Osteocyte (in vitro differentiated cells): ENCODE data around the gene DPYD. TPM values are rescaled to one million over a fixed set of nuclear protein-coding genes. Genes with fewer than 3 reads are reported as not detected.

Experiments used
- DNase-seq: peaks from one replicate; pipeline ENCODE4 v3.0.0; 2021; ENCODE audit warnings: mixed read lengths; ENCODE audit not compliant: unreplicated experiment; ENCODE audit errors: extremely low spot score
- H3K27ac Mint-ChIP-seq: one replicate; pipeline ENCODE4 v1.8.0; 2021; ENCODE audit warnings: mild to moderate bottlenecking, mixed read lengths; ENCODE audit not compliant: unreplicated experiment
- H3K27me3 Mint-ChIP-seq: one replicate; pipeline ENCODE4 v1.8.0; 2021; ENCODE audit warnings: mixed read lengths; ENCODE audit not compliant: unreplicated experiment
- H3K36me3 Mint-ChIP-seq: one replicate; pipeline ENCODE4 v1.8.0; 2021; ENCODE audit warnings: mixed read lengths; ENCODE audit not compliant: unreplicated experiment
- H3K4me1 Mint-ChIP-seq: one replicate; pipeline ENCODE4 v1.8.0; 2021; ENCODE audit warnings: mixed read lengths; ENCODE audit not compliant: unreplicated experiment
- H3K4me3 Mint-ChIP-seq: one replicate; pipeline ENCODE4 v1.8.0; 2021; ENCODE audit warnings: mild to moderate bottlenecking, moderate library complexity, mixed read lengths; ENCODE audit not compliant: unreplicated experiment
- H3K9me3 Mint-ChIP-seq: one replicate; pipeline ENCODE4 v1.8.0; 2021; ENCODE audit warnings: mixed read lengths; ENCODE audit not compliant: unreplicated experiment
- total RNA-seq: library from RNA; stranded (reverse); gene quantifications from 2 replicates; pipeline ENCODE4 v1.2.1, GENCODE V29; 2021
- TF ChIP-seq, protein P1 (sequence below): fragments of 200-600 bp; sonication (generic); IDR thresholded peaks from 2 replicates; pipeline ENCODE4 v1.5.0; 2021; ENCODE audit warnings: antibody characterized with exemption, mild to moderate bottlenecking, moderate library complexity

The DPYD gene
- total RNA-seq, 1 donor from 2014 or later = 44.0 TPM

DNA sequence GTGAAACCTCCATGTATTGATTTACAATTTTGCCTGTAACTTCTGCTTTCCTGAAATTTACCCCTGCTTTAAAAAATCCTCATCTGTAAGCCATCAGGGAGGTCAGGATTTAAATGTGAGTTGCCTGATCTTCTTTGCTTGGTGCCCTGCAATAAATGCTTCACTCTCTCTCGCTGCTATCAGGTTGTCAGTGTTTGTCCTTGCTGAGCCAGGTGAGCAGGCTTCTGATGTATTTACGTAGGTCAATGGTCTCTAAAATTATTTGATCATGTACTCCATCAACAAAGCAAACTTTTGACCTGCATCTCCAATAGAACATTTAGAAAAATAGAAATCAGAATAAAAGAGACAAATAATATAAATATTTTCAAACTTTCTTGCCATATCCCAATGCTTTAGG, 453.4 kb downstream of the DPYD start:
- Mint-ChIP-seq H3K36me3 (peaks cover 13% of the 10 kb centered on the region), H3K27me3 (no peaks in the 10 kb centered on the region), H3K27ac (no peak overlapping the region), H3K9me3 (peaks cover 12% of the 10 kb centered on the region), H3K4me3 (no peak overlapping the region), H3K4me1 (no peaks in the 10 kb centered on the region)
- DNase-seq = no peak
- TF ChIP-seq, protein P1, sequence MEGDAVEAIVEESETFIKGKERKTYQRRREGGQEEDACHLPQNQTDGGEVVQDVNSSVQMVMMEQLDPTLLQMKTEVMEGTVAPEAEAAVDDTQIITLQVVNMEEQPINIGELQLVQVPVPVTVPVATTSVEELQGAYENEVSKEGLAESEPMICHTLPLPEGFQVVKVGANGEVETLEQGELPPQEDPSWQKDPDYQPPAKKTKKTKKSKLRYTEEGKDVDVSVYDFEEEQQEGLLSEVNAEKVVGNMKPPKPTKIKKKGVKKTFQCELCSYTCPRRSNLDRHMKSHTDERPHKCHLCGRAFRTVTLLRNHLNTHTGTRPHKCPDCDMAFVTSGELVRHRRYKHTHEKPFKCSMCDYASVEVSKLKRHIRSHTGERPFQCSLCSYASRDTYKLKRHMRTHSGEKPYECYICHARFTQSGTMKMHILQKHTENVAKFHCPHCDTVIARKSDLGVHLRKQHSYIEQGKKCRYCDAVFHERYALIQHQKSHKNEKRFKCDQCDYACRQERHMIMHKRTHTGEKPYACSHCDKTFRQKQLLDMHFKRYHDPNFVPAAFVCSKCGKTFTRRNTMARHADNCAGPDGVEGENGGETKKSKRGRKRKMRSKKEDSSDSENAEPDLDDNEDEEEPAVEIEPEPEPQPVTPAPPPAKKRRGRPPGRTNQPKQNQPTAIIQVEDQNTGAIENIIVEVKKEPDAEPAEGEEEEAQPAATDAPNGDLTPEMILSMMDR = no peak

DNA sequence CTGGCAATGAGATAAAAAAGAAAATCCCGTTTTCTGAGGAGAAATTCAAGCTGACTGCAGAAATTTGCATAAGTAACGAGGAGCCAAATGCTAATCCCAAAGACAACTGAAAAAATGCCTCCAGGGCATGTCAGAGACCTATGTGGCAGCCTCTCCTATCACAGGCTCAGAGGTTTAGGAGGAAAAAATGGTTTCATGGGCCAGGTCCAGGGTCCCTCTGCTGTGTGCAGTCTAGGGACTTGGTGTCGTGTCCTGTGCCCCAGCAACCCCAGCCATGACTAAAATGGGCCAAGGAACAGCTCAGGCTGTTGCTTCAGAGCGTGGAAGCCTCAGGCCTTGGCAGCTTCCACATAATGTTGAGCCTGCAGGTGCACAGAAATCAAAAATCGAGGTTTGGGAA, 456.5 kb downstream of the DPYD start:
- peaks cover 16% of the 10 kb centered on the region for H3K36me3 Mint-ChIP-seq
- TF ChIP-seq, protein P1 = no peak
- no peak overlapping the region for H3K27ac Mint-ChIP-seq
- H3K4me1 Mint-ChIP-seq = no peaks in the 10 kb centered on the region
- H3K9me3 Mint-ChIP-seq = peaks cover 12% of the 10 kb centered on the region
- no peaks in the 10 kb centered on the region for H3K27me3 Mint-ChIP-seq
- no peak for DNase-seq
- no peak overlapping the region for H3K4me3 Mint-ChIP-seq

DNA sequence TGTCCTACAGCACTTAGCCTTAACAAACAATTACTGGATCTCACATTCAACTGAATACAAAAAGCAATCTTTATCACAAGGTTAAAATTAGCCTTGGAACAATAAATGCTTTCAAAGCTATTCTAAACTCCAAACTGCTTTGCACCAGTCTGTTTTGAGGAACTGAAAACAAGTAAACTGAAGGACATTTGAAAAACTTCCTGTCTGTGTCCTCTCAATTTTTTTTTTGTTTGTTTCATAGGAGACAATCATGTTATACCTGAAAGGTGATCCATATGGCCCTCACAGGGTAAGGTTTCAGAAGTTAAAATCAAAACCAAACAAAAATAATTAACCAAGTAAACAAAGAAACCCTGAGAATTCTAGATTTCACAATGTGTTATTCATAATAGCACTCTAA, 459.1 kb downstream of the DPYD start:
- Mint-ChIP-seq H3K4me3 (no peak overlapping the region), H3K27ac (no peak overlapping the region), H3K4me1 (no peaks in the 10 kb centered on the region), H3K36me3 (peaks cover 16% of the 10 kb centered on the region), H3K27me3 (no peaks in the 10 kb centered on the region), H3K9me3 (peaks cover 9% of the 10 kb centered on the region)
- DNase-seq = no peak
- TF ChIP-seq, protein P1 = no peak

DNA sequence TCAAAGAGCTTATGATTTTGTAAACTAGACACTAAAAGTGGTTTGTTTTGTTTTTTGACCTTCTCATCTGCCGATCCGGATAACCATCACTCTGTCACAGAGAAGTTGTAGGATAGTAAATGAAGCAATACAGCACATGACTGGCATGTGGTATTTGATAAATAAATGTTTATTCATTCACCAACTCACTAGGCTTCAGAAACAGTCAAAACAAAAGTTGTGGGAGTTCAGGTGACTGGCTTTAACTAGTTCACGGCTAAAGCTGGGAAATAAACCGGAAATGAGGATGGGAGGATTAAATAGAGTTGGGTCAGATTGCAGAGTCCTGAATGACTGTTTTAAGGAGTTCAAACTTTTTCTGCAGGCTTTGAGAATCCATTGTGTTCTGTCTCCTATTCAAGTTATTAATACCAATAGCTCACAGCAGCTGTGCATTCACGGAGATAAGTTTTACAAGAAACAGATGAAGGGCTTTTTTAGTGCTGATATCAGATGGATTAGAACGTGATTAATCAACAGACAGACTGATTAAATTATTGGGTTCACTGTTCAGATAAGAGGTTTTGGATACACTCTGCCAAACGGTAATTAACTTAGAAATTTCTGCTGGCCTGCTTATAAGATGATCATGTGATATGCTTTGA, 463.3 kb downstream of the DPYD start:
- TF ChIP-seq, protein P1 = no peak
- Mint-ChIP-seq H3K4me1 (no peaks in the 10 kb centered on the region), H3K4me3 (no peak overlapping the region), H3K27me3 (no peaks in the 10 kb centered on the region), H3K36me3 (peaks cover 5% of the 10 kb centered on the region), H3K27ac (no peak overlapping the region), H3K9me3 (no peaks in the 10 kb centered on the region)
- DNase-seq = no peak

DNA sequence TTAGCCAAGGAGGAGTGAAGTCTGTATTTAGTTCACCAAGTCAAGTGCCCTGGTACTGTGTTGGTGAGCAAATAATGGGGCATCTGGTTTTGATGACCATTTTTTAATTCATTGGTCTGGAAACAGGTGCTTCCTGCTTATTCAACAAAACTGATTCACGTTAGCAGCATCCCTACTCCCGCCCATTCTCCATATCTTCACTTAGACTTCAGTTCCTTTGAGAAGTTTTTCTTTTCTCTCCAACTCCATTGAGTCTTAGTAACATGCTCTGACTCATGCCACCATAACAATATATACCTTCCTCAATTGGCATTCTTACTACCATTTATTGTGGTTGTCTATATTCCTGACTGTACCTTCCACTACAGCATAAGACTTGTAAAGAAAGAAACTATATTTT, 468.9 kb downstream of the DPYD start:
- peaks cover 14% of the 10 kb centered on the region for H3K36me3 Mint-ChIP-seq
- H3K4me1 Mint-ChIP-seq = no peaks in the 10 kb centered on the region
- H3K27ac Mint-ChIP-seq = no peak overlapping the region
- no peaks in the 10 kb centered on the region for H3K27me3 Mint-ChIP-seq
- peaks cover 5% of the 10 kb centered on the region for H3K9me3 Mint-ChIP-seq
- H3K4me3 Mint-ChIP-seq = no peak overlapping the region
- no peak for DNase-seq
- TF ChIP-seq, protein P1 = no peak
